OCI-LY1 (cell line): ENCODE measurements around the gene CCDC74B.
"Not testable (repeated sequence)": the region's sequence is repeated elsewhere in the genome, so short reads cannot be mapped to it uniquely, and the experiment has no call there.

Experiments used
- H2AFZ ChIP-seq: fragments of 200-600 bp; sonication (generic), shearing (Covaris generic); 2 replicates; pipeline ENCODE4 v1.6.0; 2014; ENCODE audit warnings: antibody characterized with exemption, mild to moderate bottlenecking, low read length
- H3F3A ChIP-seq: fragments of 200-600 bp; sonication (generic), shearing (Covaris generic); 2 replicates; pipeline ENCODE4 v1.6.0; 2014; ENCODE audit warnings: mild to moderate bottlenecking, antibody characterized with exemption, low read length, moderate library complexity; ENCODE audit not compliant: insufficient read depth
- H3K27ac ChIP-seq: fragments of 200-600 bp; sonication (generic); 2 replicates; pipeline ENCODE4 v1.5.1; 2014; ENCODE audit warnings: low read length, mixed run types, mild to moderate bottlenecking, low read depth; ENCODE audit not compliant: poor library complexity, severe bottlenecking
- H3K27me3 ChIP-seq: fragments of 200-600 bp; sonication (generic); 2 replicates; pipeline ENCODE4 v1.6.0; 2014; ENCODE audit warnings: antibody characterized with exemption, mild to moderate bottlenecking, low read length, moderate library complexity; ENCODE audit not compliant: insufficient read depth
- H3K36me3 ChIP-seq: fragments of 200-600 bp; sonication (generic); 2 replicates; pipeline ENCODE4 v1.6.1; 2014; ENCODE audit warnings: mild to moderate bottlenecking, antibody characterized with exemption, low read length, moderate library complexity, mixed read lengths; ENCODE audit not compliant: insufficient read depth
- H3K4me1 ChIP-seq: fragments of 200-600 bp; sonication (generic); 2 replicates; pipeline ENCODE4 v1.5.1; 2014; ENCODE audit warnings: mild to moderate bottlenecking, low read length, moderate library complexity; ENCODE audit not compliant: insufficient read depth, severe bottlenecking
- H3K4me2 ChIP-seq: fragments of 200-600 bp; sonication (generic), shearing (Covaris generic); 2 replicates; pipeline ENCODE4 v1.6.1; 2014; ENCODE audit warnings: low read length
- H3K4me3 ChIP-seq: fragments of 200-600 bp; sonication (generic); 2 replicates; pipeline ENCODE4 v1.5.1; 2014; ENCODE audit warnings: low read length, low read depth, mild to moderate bottlenecking, mixed read lengths; ENCODE audit not compliant: poor library complexity, severe bottlenecking
- H3K79me2 ChIP-seq: fragments of 200-600 bp; shearing (Covaris generic); 2 replicates; pipeline ENCODE4 v1.6.1; 2016; ENCODE audit warnings: mixed run types, low read length, mixed read lengths; ENCODE audit not compliant: insufficient read depth
- H3K9ac ChIP-seq: fragments of 200-600 bp; sonication (generic), shearing (Covaris generic); 2 replicates; pipeline ENCODE4 v1.6.1; 2014; ENCODE audit warnings: mild to moderate bottlenecking, low read length, mixed read lengths
- H3K9me2 ChIP-seq: fragments of 200-600 bp; sonication (generic), shearing (Covaris generic); 2 replicates; pipeline ENCODE4 v1.6.1; 2014; ENCODE audit warnings: low read depth, mild to moderate bottlenecking, low read length, mixed read lengths
- H3K9me3 ChIP-seq: fragments of 200-600 bp; shearing (Covaris generic); 2 replicates; pipeline ENCODE4 v1.6.1; 2014; ENCODE audit warnings: low read length, mixed read lengths
- H4K20me1 ChIP-seq: fragments of 200-600 bp; sonication (generic), shearing (Covaris generic); 2 replicates; pipeline ENCODE4 v1.6.0; 2016; ENCODE audit warnings: mild to moderate bottlenecking, low read length; ENCODE audit not compliant: insufficient read depth

CCDC74B gene

DNA sequence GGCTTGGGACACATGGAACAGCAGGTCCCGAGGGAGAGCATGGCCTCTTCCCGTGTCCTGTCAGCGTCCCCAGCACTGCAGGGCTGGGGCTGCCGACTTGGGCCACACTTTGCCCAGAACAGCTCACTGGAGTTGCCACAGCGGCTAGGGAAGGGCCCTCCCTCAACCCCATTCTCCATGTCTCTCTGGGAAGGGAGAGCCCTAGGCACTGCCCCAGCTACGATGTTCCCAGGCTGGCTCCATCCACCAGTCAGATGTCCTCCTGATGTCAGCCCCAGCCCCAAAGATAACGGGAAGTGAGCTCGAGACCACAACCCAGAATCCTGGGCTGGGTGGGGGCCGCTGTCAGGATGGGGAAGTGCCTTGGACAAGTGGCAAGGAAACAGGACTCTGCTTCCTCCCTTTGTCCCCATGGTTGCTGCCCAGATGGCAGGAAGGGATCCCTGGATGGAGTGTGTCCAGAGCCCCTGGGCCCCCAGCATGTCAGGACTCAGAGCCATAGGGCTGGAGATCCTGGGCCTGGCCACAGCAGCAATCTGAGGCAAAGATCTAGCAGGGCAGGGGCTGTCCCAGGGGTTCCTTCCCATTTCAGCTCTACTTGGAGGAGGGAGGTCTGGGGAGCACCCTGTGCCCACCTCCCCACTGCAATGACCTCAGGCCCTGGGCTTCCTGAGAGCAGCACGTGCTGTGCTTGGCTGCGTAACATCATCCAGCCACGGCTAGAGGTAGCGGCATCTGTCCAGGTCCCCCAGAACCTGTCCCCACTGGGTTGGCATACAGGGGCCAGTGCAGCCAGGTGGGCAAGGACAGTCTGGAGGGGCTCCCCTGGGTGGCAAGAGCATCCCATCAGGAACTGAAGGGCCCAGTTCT is 2.3 kb downstream of the CCDC74B start:
- not testable (repeated sequence) for H3K9ac ChIP-seq, H3K27me3 ChIP-seq, H3K79me2 ChIP-seq, H3K36me3 ChIP-seq, H4K20me1 ChIP-seq, H3K4me1 ChIP-seq, H3K4me3 ChIP-seq, H3K27ac ChIP-seq, H3K9me2 ChIP-seq, H3K9me3 ChIP-seq, H3F3A ChIP-seq, H3K4me2 ChIP-seq, H2AFZ ChIP-seq

DNA sequence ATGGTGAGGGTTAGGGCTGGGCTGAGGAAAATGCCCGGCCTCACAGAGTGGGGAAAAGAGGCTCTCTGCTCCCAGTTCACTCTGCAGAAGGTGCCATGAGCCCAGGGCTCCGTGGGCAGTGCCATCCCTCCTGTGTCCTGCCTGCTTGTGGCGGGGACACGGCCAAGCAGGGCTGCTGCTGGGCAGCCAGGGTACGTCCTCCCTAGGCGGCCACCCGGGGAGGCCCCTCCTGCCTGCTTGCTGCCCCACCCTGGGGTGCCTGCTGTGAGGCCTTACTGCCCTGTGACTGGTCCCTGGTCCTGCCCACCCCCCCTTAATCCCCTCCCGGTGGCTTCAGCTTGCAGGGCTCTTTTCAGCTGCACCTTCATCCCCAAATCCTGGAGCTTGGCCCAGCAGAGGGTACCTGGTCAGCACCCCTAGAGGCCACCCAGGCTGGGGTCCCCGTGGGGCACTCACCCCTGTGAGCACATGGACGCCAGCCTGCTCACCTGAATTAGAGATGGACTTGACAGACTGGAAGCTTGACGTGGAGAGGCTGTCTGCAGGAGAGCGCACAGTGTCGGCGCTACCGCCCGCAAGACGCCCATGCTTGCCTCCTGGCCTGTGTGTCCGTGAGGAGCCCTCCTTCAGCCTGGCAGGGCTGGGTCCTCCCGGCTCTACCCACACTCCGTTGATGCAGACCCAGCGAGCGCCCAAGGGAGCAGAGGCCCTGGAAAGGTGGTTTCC is 3.1 kb downstream of the CCDC74B start:
- H3K4me3 ChIP-seq: not testable (repeated sequence)

DNA sequence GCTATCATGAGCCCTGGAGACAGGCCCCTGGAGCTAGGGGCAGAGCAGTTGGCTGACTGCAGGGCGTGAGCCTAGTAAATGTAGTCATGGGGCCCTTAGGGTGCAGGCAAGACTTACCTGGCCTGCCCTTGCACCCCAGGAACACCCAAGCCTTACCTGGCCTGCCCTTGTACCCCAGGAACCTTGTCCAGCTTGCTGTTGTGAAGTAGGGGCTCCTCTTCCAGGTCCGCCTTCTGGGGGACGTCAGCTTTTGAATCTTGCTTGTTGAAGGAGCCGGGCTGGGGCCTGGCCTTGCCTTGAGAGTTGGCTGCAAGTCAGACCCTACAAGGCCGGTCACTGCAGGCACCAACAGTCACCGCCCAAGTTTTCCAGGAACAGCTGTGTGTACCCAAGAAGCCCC is 3.9 kb downstream of the CCDC74B start:
- not testable (repeated sequence) for H3K9ac ChIP-seq, H3K9me3 ChIP-seq, H3K4me1 ChIP-seq, H4K20me1 ChIP-seq, H3K4me2 ChIP-seq, H3K79me2 ChIP-seq, H3K27me3 ChIP-seq, H3K4me3 ChIP-seq, H3F3A ChIP-seq, H3K9me2 ChIP-seq, H2AFZ ChIP-seq, H3K36me3 ChIP-seq, H3K27ac ChIP-seq

More for the DNA sequence above, 3.1 kb downstream of the CCDC74B start:
- H3K27me3 ChIP-seq, H3K36me3 ChIP-seq, H3K4me1 ChIP-seq, H3K79me2 ChIP-seq, H2AFZ ChIP-seq, H3K4me2 ChIP-seq, H4K20me1 ChIP-seq, H3K27ac ChIP-seq, H3K9ac ChIP-seq, H3K9me3 ChIP-seq, H3K9me2 ChIP-seq, H3F3A ChIP-seq: not testable (repeated sequence)

DNA sequence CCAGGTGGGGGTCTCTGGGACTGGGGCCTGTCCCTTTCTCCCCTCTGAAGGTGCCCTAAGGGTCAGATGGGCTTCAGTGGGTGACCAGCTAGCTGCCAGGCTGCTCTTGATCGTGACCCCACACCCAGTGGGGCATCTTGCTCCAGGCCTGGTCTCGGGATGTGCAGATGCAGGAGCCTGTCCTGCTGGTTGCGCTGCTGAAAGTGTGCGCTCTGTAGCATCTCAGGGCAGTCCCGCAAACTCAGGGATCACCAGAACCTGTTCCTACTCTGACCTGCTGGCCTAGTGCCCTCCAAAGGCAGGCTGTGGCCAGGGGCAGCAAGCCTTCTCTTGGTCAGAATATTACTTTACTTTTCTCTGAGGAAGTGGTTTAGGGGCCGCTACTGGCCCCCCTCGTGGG is 4.4 kb downstream of the CCDC74B start:
- not testable (repeated sequence) for H3K4me3 ChIP-seq, H3K36me3 ChIP-seq, H3K27me3 ChIP-seq, H3K9me3 ChIP-seq, H4K20me1 ChIP-seq, H3K4me2 ChIP-seq, H3K9ac ChIP-seq, H3K9me2 ChIP-seq, H3K27ac ChIP-seq, H3F3A ChIP-seq, H2AFZ ChIP-seq, H3K4me1 ChIP-seq, H3K79me2 ChIP-seq

DNA sequence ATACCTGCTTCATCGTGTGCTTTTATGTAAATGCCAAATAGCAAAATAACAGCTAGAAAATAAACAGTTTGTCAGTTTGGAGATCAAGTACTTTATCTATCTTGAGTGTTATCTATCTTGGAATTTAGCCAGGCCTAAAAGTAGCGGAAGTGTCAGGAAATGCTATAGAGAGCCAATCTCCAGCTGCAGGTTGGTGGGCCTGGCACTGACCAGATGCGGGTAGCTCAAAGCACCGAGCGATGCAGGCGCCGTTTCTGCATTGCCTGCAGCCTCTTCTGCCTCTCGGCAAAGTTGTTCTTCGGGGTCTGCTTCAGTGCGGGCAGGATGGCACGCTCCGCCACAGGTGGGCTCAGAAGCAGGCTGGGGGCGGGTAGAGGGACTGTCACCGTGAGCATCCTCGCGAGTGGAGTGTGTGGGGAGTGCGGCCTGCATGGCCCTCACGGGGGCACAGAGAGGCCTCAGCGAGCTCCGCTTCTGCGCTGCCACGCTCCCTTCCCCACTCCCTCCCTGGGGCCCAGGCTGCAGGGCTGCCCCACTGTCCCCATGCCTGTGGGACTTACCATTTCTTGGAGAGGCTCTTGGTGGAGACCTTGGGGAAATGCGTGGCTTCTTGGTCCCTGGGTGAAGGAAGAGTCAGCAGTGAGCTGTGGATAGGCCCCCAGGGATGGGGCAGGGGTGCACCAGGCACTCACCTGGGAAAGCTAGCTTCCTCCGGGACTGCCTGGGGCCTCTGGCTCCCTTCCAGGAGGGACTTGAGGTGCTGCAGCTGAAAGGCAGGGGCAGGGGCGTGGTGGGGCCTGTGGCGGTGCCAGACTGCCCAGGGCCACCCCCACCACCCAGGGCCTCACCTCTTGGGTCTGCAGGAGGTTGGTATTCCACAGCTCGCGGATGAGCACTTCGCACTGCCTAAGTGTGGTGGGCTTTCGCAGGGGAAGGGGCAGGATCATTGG is 5.3 kb downstream of the CCDC74B start:
- not testable (repeated sequence) for H3K4me3 ChIP-seq, H3K27me3 ChIP-seq, H3K36me3 ChIP-seq, H3K27ac ChIP-seq, H4K20me1 ChIP-seq, H3F3A ChIP-seq, H3K4me1 ChIP-seq, H3K9me3 ChIP-seq, H2AFZ ChIP-seq, H3K79me2 ChIP-seq, H3K9ac ChIP-seq, H3K9me2 ChIP-seq, H3K4me2 ChIP-seq

DNA sequence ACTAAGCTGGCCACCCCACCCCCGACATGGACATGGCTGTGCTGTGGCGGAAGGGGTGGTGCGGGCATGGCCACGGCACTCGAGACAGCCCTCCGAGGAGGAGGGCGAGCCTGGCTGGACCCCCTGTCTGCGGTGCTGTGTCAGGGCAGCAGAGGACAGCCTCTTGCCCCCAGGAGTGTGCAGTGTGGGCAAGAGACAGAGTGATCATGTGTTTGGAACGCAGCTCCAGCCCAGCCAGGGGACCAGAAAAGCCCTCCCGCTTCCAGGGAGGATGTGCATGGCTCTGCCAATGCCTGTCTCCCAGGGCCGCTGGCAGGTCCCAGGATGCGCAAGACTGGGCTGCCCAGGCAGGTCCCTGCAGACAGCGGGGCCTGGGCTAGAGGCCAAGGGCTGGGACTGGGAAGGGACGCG is 6.1 kb downstream of the CCDC74B start:
- not testable (repeated sequence) for H3K9me3 ChIP-seq, H3K4me2 ChIP-seq, H3K27me3 ChIP-seq, H4K20me1 ChIP-seq, H3K4me3 ChIP-seq, H3F3A ChIP-seq, H3K9me2 ChIP-seq, H3K27ac ChIP-seq, H3K9ac ChIP-seq, H3K36me3 ChIP-seq, H2AFZ ChIP-seq, H3K4me1 ChIP-seq, H3K79me2 ChIP-seq

DNA sequence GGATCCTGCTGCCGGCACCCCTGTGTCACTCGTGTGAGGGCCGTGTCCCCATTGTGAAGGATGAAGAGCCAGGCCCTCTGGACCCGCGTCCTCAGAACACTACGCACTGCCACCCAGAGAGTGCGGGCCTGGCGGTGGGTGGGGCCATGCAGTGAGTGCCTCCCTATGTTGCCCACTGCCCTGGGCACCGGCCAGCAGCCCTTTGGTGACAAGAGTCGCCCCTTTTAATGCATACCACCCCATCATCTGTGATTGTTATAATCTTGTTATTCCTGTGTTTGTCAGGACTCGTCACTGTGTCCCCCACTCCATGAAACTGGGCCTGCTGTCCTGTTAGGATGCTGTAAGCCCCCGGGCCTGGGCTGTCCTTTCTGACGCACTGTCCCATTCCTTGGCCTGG is 6.6 kb downstream of the CCDC74B start:
- H3K4me3 ChIP-seq, H3K4me1 ChIP-seq, H3K79me2 ChIP-seq, H3K9ac ChIP-seq, H3K27me3 ChIP-seq, H3F3A ChIP-seq, H2AFZ ChIP-seq, H4K20me1 ChIP-seq, H3K4me2 ChIP-seq, H3K9me2 ChIP-seq, H3K9me3 ChIP-seq, H3K27ac ChIP-seq, H3K36me3 ChIP-seq: not testable (repeated sequence)
